OCI-LY3 (cell line): ENCODE data around the gene MDGA2.

Source experiments
- EZH2phosphoT487 ChIP-seq: fragments of 200-600 bp; shearing (Covaris generic); IDR thresholded peaks from 2 replicates; pipeline ENCODE4 v1.6.1; 2018; ENCODE audit warnings: antibody characterized with exemption, mixed run types, low read depth
- TF ChIP-seq, protein P1 (sequence below): fragments of 200-600, 300-600 bp; sonication (generic); IDR thresholded peaks from 2 replicates; pipeline ENCODE4 v1.5.1; 2014; ENCODE audit warnings: antibody characterized with exemption, low read length, low read depth

DNA sequence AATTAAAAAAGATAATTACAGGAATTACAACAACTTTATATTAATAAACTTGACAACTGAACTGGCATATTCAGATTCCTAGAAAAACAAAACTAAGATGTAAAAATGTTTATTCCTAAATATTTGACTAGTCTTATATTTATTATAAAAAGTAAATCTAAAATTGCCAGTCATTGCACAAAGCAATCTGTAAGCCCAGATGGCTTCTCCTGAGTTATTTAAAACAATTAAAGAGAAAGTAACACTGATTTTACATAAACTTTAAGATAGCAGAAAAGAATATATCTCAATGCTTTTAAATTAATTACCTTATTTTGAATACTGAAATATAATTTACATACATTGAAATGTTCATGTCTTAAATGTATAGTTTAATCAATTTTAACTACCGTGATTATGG, 589.7 kb downstream of the MDGA2 start:
- TF ChIP-seq, protein P1, sequence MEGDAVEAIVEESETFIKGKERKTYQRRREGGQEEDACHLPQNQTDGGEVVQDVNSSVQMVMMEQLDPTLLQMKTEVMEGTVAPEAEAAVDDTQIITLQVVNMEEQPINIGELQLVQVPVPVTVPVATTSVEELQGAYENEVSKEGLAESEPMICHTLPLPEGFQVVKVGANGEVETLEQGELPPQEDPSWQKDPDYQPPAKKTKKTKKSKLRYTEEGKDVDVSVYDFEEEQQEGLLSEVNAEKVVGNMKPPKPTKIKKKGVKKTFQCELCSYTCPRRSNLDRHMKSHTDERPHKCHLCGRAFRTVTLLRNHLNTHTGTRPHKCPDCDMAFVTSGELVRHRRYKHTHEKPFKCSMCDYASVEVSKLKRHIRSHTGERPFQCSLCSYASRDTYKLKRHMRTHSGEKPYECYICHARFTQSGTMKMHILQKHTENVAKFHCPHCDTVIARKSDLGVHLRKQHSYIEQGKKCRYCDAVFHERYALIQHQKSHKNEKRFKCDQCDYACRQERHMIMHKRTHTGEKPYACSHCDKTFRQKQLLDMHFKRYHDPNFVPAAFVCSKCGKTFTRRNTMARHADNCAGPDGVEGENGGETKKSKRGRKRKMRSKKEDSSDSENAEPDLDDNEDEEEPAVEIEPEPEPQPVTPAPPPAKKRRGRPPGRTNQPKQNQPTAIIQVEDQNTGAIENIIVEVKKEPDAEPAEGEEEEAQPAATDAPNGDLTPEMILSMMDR = no peak
- TF ChIP-seq EZH2phosphoT487 = no peak
